WTC11 (cell line): Measurements from ENCODE around the gene PTGS1. TPM values are rescaled to one million over a fixed set of nuclear protein-coding genes. Genes with fewer than 3 reads are reported as not detected.

Source experiments
- ATAC-seq: fragments of 200-7000 bp; cut with Tn5 transposase; 2 replicates; pipeline ENCODE4 v1.10.0; 2021; ENCODE audit warnings: mild to moderate bottlenecking, moderate library complexity
- CTCF ChIA-PET: fragments of 300-600 bp; sonication (Branson Sonifier 250); formaldehyde crosslinking; loops from one replicate; lab custom pipeline; 2021; ENCODE audit warnings: antibody characterized with exemption; lab: Charles Lee
- POLR2A ChIA-PET: fragments of 350-600 bp; sonication (Branson Sonifier 250); formaldehyde crosslinking; loops from one replicate; lab custom pipeline; 2021; ENCODE audit warnings: antibody characterized with exemption; lab: Charles Lee
- DNase-seq: peaks from one replicate; pipeline ENCODE4 v3.0.0; 2021; ENCODE audit warnings: low spot score
- H3K27ac Mint-ChIP-seq: 2 replicates; pipeline ENCODE4 v1.8.0; 2021; ENCODE audit warnings: mixed read lengths
- H3K27me3 Mint-ChIP-seq: 2 replicates; pipeline ENCODE4 v1.8.0; 2021; ENCODE audit warnings: low read depth, mild to moderate bottlenecking, moderate library complexity, mixed read lengths
- H3K36me3 Mint-ChIP-seq: 2 replicates; pipeline ENCODE4 v1.8.0; 2021; ENCODE audit warnings: mixed read lengths
- H3K4me1 Mint-ChIP-seq: 2 replicates; pipeline ENCODE4 v1.8.0; 2022; ENCODE audit warnings: mixed read lengths
- H3K4me3 Mint-ChIP-seq: 2 replicates; pipeline ENCODE4 v1.8.0; 2021; ENCODE audit warnings: mild to moderate bottlenecking, moderate library complexity, mixed read lengths
- H3K9me3 Mint-ChIP-seq: 2 replicates; pipeline ENCODE4 v1.8.0; 2021; ENCODE audit warnings: mixed read lengths
- ATF3 ChIP-seq: sonication (generic); formaldehyde crosslinking; conservative IDR thresholded peaks from 2 replicates; pipeline ENCODE4 v1.8.1; 2022; ENCODE audit warnings: mild to moderate bottlenecking, missing genetic modification reagents
- ELF4 ChIP-seq: sonication (generic); formaldehyde crosslinking; IDR thresholded peaks from 2 replicates; pipeline ENCODE4 v1.8.1; 2022; ENCODE audit warnings: low read depth, mild to moderate bottlenecking, moderate library complexity, missing genetic modification reagents
- ESRRA ChIP-seq: sonication (generic); formaldehyde crosslinking; IDR thresholded peaks from 2 replicates; pipeline ENCODE4 v1.8.1; 2022; ENCODE audit warnings: mild to moderate bottlenecking, missing genetic modification reagents, borderline replicate concordance
- FOXP1 ChIP-seq: sonication (generic); formaldehyde crosslinking; IDR thresholded peaks from 2 replicates; pipeline ENCODE4 v1.8.0; 2022; ENCODE audit warnings: missing genetic modification reagents, mild to moderate bottlenecking, moderate library complexity, borderline replicate concordance
- JAZF1 ChIP-seq: fragments of 250-450 bp; sonication (Bioruptor Pico); IDR thresholded peaks from 2 replicates; pipeline ENCODE4 v1.9.0; 2021; ENCODE audit warnings: moderate library complexity, mild to moderate bottlenecking, inconsistent platforms
- MXD4 ChIP-seq: fragments of 250-450 bp; sonication (Bioruptor Pico); IDR thresholded peaks from 2 replicates; pipeline ENCODE4 v1.8.0; 2021; ENCODE audit warnings: mild to moderate bottlenecking, moderate library complexity, borderline replicate concordance
- NFYB ChIP-seq: sonication (generic); formaldehyde crosslinking; conservative IDR thresholded peaks from 2 replicates; pipeline ENCODE4 v1.8.0; 2022; ENCODE audit warnings: low read depth, missing genetic modification reagents
- NR2C2 ChIP-seq: sonication (generic); formaldehyde crosslinking; IDR thresholded peaks from 2 replicates; pipeline ENCODE4 v1.8.0; 2022; ENCODE audit warnings: mild to moderate bottlenecking, missing genetic modification reagents
- NR3C1 ChIP-seq: sonication (generic); formaldehyde crosslinking; conservative IDR thresholded peaks from 2 replicates; pipeline ENCODE4 v1.8.1; 2023; ENCODE audit warnings: low read depth, mild to moderate bottlenecking, missing genetic modification reagents
- OVOL2 ChIP-seq: fragments of 250-450 bp; sonication (Bioruptor Pico); IDR thresholded peaks from 2 replicates; pipeline ENCODE4 v1.9.0; 2021; ENCODE audit warnings: mild to moderate bottlenecking, borderline replicate concordance
- RORB ChIP-seq: fragments of 250-450 bp; sonication (Bioruptor Pico); IDR thresholded peaks from 2 replicates; pipeline ENCODE4 v1.9.0; 2021; ENCODE audit warnings: mild to moderate bottlenecking
- SMAD3 ChIP-seq: sonication (generic); formaldehyde crosslinking; IDR thresholded peaks from 2 replicates; pipeline ENCODE4 v1.8.0; 2022; ENCODE audit warnings: missing genetic modification reagents, mild to moderate bottlenecking, borderline replicate concordance
- SMAD4 ChIP-seq: sonication (generic); formaldehyde crosslinking; IDR thresholded peaks from 2 replicates; pipeline ENCODE4 v1.8.0; 2022; ENCODE audit warnings: mild to moderate bottlenecking, missing genetic modification reagents
- ZNF219 ChIP-seq: sonication (generic); formaldehyde crosslinking; IDR thresholded peaks from 2 replicates; pipeline ENCODE4 v1.8.0; 2023; ENCODE audit warnings: missing genetic modification reagents, mild to moderate bottlenecking, borderline replicate concordance
- ZNF263 ChIP-seq: sonication (generic); formaldehyde crosslinking; IDR thresholded peaks from 2 replicates; pipeline ENCODE4 v1.8.1; 2022; ENCODE audit warnings: low read depth, mild to moderate bottlenecking, moderate library complexity, missing genetic modification reagents
- ZNF396 ChIP-seq: fragments of 250-450 bp; sonication (Bioruptor Pico); IDR thresholded peaks from 2 replicates; pipeline ENCODE4 v1.8.0; 2021; ENCODE audit warnings: mild to moderate bottlenecking, moderate library complexity, borderline replicate concordance
- ZNF423 ChIP-seq: fragments of 250-450 bp; sonication (Bioruptor Pico); IDR thresholded peaks from 2 replicates; pipeline ENCODE4 v2.1.2; 2022; ENCODE audit warnings: mild to moderate bottlenecking, moderate library complexity
- total RNA-seq: library from RNA; stranded (reverse); gene quantifications from 3 replicates; pipeline ENCODE4 v1.2.3, GENCODE V29; 2021
- TF ChIP-seq, protein P1 (sequence below): sonication (generic); formaldehyde crosslinking; IDR thresholded peaks from 2 replicates; pipeline ENCODE4 v1.8.0; 2022; ENCODE audit warnings: missing genetic modification reagents
- TF ChIP-seq, protein P2 (sequence below): sonication (generic); formaldehyde crosslinking; IDR thresholded peaks from 2 replicates; pipeline ENCODE4 v1.8.1; 2023; ENCODE audit warnings: mild to moderate bottlenecking, missing genetic modification reagents, borderline replicate concordance
- TF ChIP-seq, protein P3 (sequence below): sonication (generic); formaldehyde crosslinking; IDR thresholded peaks from 2 replicates; pipeline ENCODE4 v1.8.0; 2022; ENCODE audit warnings: mild to moderate bottlenecking, missing genetic modification reagents
- TF ChIP-seq, protein P4 (sequence below): sonication (generic); formaldehyde crosslinking; IDR thresholded peaks from 2 replicates; pipeline ENCODE4 v1.8.1; 2023; ENCODE audit warnings: mild to moderate bottlenecking, missing genetic modification reagents, moderate library complexity

The PTGS1 gene
- total RNA-seq, 1 experiment from 2014 or later: 1.0 TPM

DNA sequence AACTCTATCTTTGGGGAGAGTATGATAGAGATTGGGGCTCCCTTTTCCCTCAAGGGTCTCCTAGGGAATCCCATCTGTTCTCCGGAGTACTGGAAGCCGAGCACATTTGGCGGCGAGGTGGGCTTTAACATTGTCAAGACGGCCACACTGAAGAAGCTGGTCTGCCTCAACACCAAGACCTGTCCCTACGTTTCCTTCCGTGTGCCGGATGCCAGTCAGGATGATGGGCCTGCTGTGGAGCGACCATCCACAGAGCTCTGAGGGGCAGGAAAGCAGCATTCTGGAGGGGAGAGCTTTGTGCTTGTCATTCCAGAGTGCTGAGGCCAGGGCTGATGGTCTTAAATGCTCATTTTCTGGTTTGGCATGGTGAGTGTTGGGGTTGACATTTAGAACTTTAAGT lies 21.5 kb downstream of the PTGS1 start:
- CTCF ChIA-PET: interaction anchor here (3.2 kb wide), 1 partner anchor 35 kb away, joined by 11 read pairs; no protein-coding TSS in a partner anchor
- Mint-ChIP-seq H3K27ac (no peak overlapping the region), H3K36me3 (no peaks in the 10 kb centered on the region), H3K27me3 (peaks cover 4% of the 10 kb centered on the region), H3K9me3 (no peaks in the 10 kb centered on the region), H3K4me1 (peaks cover 6% of the 10 kb centered on the region), H3K4me3 (no peak overlapping the region)
- POLR2A ChIA-PET: no interaction called here
- ATAC-seq: no peak
- no peak for DNase-seq
- TF ChIP-seq SMAD3 (CRISPR knock-in tag) (no peak), ZNF396 (CRISPR knock-in tag) (no peak), ESRRA (CRISPR knock-in tag) (no peak), FOXP1 (CRISPR knock-in tag) (no peak), SMAD4 (CRISPR knock-in tag) (no peak), OVOL2 (CRISPR knock-in tag) (no peak)
- TF ChIP-seq, protein P1, sequence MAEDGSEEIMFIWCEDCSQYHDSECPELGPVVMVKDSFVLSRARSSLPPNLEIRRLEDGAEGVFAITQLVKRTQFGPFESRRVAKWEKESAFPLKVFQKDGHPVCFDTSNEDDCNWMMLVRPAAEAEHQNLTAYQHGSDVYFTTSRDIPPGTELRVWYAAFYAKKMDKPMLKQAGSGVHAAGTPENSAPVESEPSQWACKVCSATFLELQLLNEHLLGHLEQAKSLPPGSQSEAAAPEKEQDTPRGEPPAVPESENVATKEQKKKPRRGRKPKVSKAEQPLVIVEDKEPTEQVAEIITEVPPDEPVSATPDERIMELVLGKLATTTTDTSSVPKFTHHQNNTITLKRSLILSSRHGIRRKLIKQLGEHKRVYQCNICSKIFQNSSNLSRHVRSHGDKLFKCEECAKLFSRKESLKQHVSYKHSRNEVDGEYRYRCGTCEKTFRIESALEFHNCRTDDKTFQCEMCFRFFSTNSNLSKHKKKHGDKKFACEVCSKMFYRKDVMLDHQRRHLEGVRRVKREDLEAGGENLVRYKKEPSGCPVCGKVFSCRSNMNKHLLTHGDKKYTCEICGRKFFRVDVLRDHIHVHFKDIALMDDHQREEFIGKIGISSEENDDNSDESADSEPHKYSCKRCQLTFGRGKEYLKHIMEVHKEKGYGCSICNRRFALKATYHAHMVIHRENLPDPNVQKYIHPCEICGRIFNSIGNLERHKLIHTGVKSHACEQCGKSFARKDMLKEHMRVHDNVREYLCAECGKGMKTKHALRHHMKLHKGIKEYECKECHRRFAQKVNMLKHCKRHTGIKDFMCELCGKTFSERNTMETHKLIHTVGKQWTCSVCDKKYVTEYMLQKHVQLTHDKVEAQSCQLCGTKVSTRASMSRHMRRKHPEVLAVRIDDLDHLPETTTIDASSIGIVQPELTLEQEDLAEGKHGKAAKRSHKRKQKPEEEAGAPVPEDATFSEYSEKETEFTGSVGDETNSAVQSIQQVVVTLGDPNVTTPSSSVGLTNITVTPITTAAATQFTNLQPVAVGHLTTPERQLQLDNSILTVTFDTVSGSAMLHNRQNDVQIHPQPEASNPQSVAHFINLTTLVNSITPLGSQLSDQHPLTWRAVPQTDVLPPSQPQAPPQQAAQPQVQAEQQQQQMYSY (CRISPR knock-in tag): no peak

DNA sequence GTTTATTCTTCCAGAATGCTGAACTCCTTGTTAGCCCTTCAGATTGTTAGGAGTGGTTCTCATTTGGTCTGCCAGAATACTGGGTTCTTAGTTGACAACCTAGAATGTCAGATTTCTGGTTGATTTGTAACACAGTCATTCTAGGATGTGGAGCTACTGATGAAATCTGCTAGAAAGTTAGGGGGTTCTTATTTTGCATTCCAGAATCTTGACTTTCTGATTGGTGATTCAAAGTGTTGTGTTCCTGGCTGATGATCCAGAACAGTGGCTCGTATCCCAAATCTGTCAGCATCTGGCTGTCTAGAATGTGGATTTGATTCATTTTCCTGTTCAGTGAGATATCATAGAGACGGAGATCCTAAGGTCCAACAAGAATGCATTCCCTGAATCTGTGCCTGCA lies 21.9 kb downstream of the PTGS1 start:
- H3K27ac Mint-ChIP-seq: no peak overlapping the region
- peaks cover 6% of the 10 kb centered on the region for H3K4me1 Mint-ChIP-seq
- CTCF ChIA-PET: interaction anchor here (3.2 kb wide), 1 partner anchor 36 kb away, joined by 11 read pairs; no protein-coding TSS in a partner anchor
- ATAC-seq (no peak), DNase-seq (no peak)
- no peaks in the 10 kb centered on the region for H3K36me3 Mint-ChIP-seq
- no peaks in the 10 kb centered on the region for H3K9me3 Mint-ChIP-seq
- TF ChIP-seq ZNF423 (CRISPR knock-in tag): no peak
- TF ChIP-seq ZNF219 (CRISPR knock-in tag): no peak
- no peak for TF ChIP-seq JAZF1 (CRISPR knock-in tag)
- TF ChIP-seq NR3C1 (CRISPR knock-in tag): no peak
- TF ChIP-seq MXD4 (CRISPR knock-in tag): no peak
- TF ChIP-seq, protein P2, sequence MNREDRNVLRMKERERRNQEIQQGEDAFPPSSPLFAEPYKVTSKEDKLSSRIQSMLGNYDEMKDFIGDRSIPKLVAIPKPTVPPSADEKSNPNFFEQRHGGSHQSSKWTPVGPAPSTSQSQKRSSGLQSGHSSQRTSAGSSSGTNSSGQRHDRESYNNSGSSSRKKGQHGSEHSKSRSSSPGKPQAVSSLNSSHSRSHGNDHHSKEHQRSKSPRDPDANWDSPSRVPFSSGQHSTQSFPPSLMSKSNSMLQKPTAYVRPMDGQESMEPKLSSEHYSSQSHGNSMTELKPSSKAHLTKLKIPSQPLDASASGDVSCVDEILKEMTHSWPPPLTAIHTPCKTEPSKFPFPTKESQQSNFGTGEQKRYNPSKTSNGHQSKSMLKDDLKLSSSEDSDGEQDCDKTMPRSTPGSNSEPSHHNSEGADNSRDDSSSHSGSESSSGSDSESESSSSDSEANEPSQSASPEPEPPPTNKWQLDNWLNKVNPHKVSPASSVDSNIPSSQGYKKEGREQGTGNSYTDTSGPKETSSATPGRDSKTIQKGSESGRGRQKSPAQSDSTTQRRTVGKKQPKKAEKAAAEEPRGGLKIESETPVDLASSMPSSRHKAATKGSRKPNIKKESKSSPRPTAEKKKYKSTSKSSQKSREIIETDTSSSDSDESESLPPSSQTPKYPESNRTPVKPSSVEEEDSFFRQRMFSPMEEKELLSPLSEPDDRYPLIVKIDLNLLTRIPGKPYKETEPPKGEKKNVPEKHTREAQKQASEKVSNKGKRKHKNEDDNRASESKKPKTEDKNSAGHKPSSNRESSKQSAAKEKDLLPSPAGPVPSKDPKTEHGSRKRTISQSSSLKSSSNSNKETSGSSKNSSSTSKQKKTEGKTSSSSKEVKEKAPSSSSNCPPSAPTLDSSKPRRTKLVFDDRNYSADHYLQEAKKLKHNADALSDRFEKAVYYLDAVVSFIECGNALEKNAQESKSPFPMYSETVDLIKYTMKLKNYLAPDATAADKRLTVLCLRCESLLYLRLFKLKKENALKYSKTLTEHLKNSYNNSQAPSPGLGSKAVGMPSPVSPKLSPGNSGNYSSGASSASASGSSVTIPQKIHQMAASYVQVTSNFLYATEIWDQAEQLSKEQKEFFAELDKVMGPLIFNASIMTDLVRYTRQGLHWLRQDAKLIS: no peak
- peaks cover 4% of the 10 kb centered on the region for H3K27me3 Mint-ChIP-seq
- POLR2A ChIA-PET: no interaction called here
- no peak overlapping the region for H3K4me3 Mint-ChIP-seq

GRCh38 chr9:122393284-122393983 lies 22.6 kb downstream of the PTGS1 start:
- H3K27me3 Mint-ChIP-seq: peaks cover 4% of the 10 kb centered on the region
- CTCF ChIA-PET: interaction anchor here (0.6 to 3.2 kb wide), 3 partner anchors 26 to 59 kb away, joined by 3 to 11 read pairs (median 3); no protein-coding TSS in a partner anchor
- H3K36me3 Mint-ChIP-seq: no peaks in the 10 kb centered on the region
- ATAC-seq (no peak), DNase-seq (no peak)
- H3K27ac Mint-ChIP-seq: no peak overlapping the region
- peaks cover 6% of the 10 kb centered on the region for H3K4me1 Mint-ChIP-seq
- H3K4me3 Mint-ChIP-seq: no peak overlapping the region
- POLR2A ChIA-PET: no interaction called here
- H3K9me3 Mint-ChIP-seq: no peaks in the 10 kb centered on the region
- TF ChIP-seq, protein P3, sequence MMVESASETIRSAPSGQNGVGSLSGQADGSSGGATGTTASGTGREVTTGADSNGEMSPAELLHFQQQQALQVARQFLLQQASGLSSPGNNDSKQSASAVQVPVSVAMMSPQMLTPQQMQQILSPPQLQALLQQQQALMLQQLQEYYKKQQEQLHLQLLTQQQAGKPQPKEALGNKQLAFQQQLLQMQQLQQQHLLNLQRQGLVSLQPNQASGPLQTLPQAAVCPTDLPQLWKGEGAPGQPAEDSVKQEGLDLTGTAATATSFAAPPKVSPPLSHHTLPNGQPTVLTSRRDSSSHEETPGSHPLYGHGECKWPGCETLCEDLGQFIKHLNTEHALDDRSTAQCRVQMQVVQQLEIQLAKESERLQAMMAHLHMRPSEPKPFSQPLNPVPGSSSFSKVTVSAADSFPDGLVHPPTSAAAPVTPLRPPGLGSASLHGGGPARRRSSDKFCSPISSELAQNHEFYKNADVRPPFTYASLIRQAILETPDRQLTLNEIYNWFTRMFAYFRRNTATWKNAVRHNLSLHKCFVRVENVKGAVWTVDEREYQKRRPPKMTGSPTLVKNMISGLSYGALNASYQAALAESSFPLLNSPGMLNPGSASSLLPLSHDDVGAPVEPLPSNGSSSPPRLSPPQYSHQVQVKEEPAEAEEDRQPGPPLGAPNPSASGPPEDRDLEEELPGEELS: no peak
- TF ChIP-seq ATF3 (CRISPR knock-in tag) (no peak), NR2C2 (CRISPR knock-in tag) (no peak), MXD4 (CRISPR knock-in tag) (no peak), ZNF263 (CRISPR knock-in tag) (no peak), ELF4 (CRISPR knock-in tag) (no peak), NFYB (CRISPR knock-in tag) (no peak), RORB (CRISPR knock-in tag) (no peak)
- TF ChIP-seq, protein P4, sequence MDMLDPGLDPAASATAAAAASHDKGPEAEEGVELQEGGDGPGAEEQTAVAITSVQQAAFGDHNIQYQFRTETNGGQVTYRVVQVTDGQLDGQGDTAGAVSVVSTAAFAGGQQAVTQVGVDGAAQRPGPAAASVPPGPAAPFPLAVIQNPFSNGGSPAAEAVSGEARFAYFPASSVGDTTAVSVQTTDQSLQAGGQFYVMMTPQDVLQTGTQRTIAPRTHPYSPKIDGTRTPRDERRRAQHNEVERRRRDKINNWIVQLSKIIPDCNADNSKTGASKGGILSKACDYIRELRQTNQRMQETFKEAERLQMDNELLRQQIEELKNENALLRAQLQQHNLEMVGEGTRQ (CRISPR knock-in tag): no peak
